DMS79 treated with DMSO at 0.1 percent for 48 hours (cell line): Measurements from ENCODE around the gene SCG5.
A peak's percentile ranks its signal among the peaks of the same experiment; 100 is the strongest.

Experiments used
- DNase-seq: peaks from one replicate; lab custom pipeline; 2025; lab: John Stamatoyannopoulos, UW

SCG5 gene

GRCh38 chr15:32659340-32660155 lies 18.0 kb downstream of the SCG5 start:
- DNase-seq: peak; percentile 64

GRCh38 chr15:32663671-32664070 lies 22.2 kb downstream of the SCG5 start:
- DNase-seq: no peak

GRCh38 chr15:32664796-32665195 lies 23.3 kb downstream of the SCG5 start:
- DNase-seq: no peak

- no peak for DNase-seq
These were observed 25.8 kb downstream of the SCG5 start for GRCh38 chr15:32667321-32667720.

- no peak for DNase-seq
These were observed 27.4 kb downstream of the SCG5 start for GRCh38 chr15:32668942-32669341.

GRCh38 chr15:32669896-32670611 lies 28.5 kb downstream of the SCG5 start:
- no peak for DNase-seq

- DNase-seq: no peak
These were observed 29.1 kb downstream of the SCG5 start for GRCh38 chr15:32670623-32671022.

- no peak for DNase-seq
These were observed 30.1 kb downstream of the SCG5 start for GRCh38 chr15:32671339-32672325.

- no peak for DNase-seq
These were observed 33.2 kb downstream of the SCG5 start for GRCh38 chr15:32674681-32675080.

- no peak for DNase-seq
These were observed 34.0 kb downstream of the SCG5 start for GRCh38 chr15:32675466-32675865.

- peak; percentile 86 for DNase-seq
These were observed 34.7 kb downstream of the SCG5 start for GRCh38 chr15:32676169-32676568.

GRCh38 chr15:32677238-32677750 lies 35.8 kb downstream of the SCG5 start:
- DNase-seq: peak; percentile 73

GRCh38 chr15:32679298-32679690 lies 37.8 kb downstream of the SCG5 start:
- DNase-seq: peak; percentile 73

- no peak for DNase-seq
These were observed 41.1 kb downstream of the SCG5 start for GRCh38 chr15:32682569-32682968.

- no peak for DNase-seq
These were observed 41.6 kb downstream of the SCG5 start for GRCh38 chr15:32682977-32683630.

- DNase-seq: no peak
These were observed 42.5 kb downstream of the SCG5 start for GRCh38 chr15:32683906-32684584.

- DNase-seq: no peak
These were observed 44.1 kb downstream of the SCG5 start for GRCh38 chr15:32685576-32685975.

GRCh38 chr15:32687556-32687955 lies 46.0 kb downstream of the SCG5 start:
- no peak for DNase-seq

- DNase-seq: peak; percentile 10
These were observed 46.7 kb downstream of the SCG5 start for GRCh38 chr15:32688151-32688639.

- no peak for DNase-seq
These were observed 49.6 kb downstream of the SCG5 start for GRCh38 chr15:32690941-32691688.
